ENCODE results near the gene ANXA2R.

GRCh38 chr5:43042176-43042625 is 2.1 kb upstream of the ANXA2R start:
- no peak for TF ChIP-seq ERF (CRISPR knock-in tag; IDR thresholded peaks at IDR 0.05)
- no peak for TF ChIP-seq ZBTB7A (CRISPR knock-in tag; IDR thresholded peaks at IDR 0.05)
- no peak for TF ChIP-seq CHD4 (IDR thresholded peaks at IDR 0.05; ENCODE audit: borderline replicate concordance, low read length)
- TF ChIP-seq ZC3H13 (CRISPR knock-in tag; IDR thresholded peaks at IDR 0.05): peak; percentile 53; the same call in 1 of the 2 replicates
- no peak; the same call in 1 of the 2 replicates for TF ChIP-seq BRCA1 (CRISPR knock-in tag; IDR thresholded peaks at IDR 0.05)
